Calu3 (cell line): Measurements from ENCODE around the gene SCG5. TPM values are rescaled to one million over a fixed set of nuclear protein-coding genes. Genes with fewer than 3 reads are reported as not detected.

ENCODE experiments used
- BruUV-seq: library from RNA; stranded (reverse); fragments of 400-500 nt; replicated peaks from 2 replicates; lab custom pipeline; 2021; lab: Mats Ljungman, UMichigan
- CTCF ChIA-PET: fragments of 300-600 bp; sonication (Branson Sonifier 250); formaldehyde crosslinking; loops from one replicate; lab custom pipeline; 2022; ENCODE audit warnings: antibody characterized with exemption; lab: Charles Lee
- DNase-seq: peaks from one replicate; pipeline ENCODE4 v3.0.0; 2022
- H3K27ac Mint-ChIP-seq: one replicate; pipeline ENCODE4 v1.8.0; 2022; ENCODE audit warnings: mixed read lengths; ENCODE audit not compliant: unreplicated experiment
- H3K27me3 Mint-ChIP-seq: one replicate; pipeline ENCODE4 v1.8.0; 2022; ENCODE audit warnings: mixed read lengths; ENCODE audit not compliant: unreplicated experiment
- H3K36me3 Mint-ChIP-seq: one replicate; pipeline ENCODE4 v1.8.0; 2022; ENCODE audit warnings: mild to moderate bottlenecking, moderate library complexity, mixed read lengths; ENCODE audit not compliant: insufficient read depth, unreplicated experiment
- H3K4me1 Mint-ChIP-seq: one replicate; pipeline ENCODE4 v1.8.0; 2022; ENCODE audit warnings: mild to moderate bottlenecking, low read depth, mixed read lengths; ENCODE audit not compliant: unreplicated experiment
- H3K4me3 Mint-ChIP-seq: one replicate; pipeline ENCODE4 v1.8.0; 2022; ENCODE audit warnings: mild to moderate bottlenecking, low read depth, moderate library complexity, mixed read lengths; ENCODE audit not compliant: unreplicated experiment
- H3K9me3 Mint-ChIP-seq: one replicate; pipeline ENCODE4 v1.8.0; 2022; ENCODE audit warnings: low read depth, mixed read lengths; ENCODE audit not compliant: unreplicated experiment
- intact Hi-C: fragments of 100-400 bp; cut with micrococcal nuclease; formaldehyde crosslinking; loops from one replicate; pipeline ENCODE4 v1.10.0; 2022; ENCODE audit not compliant: unreplicated experiment
- total RNA-seq: library from RNA; stranded (reverse); gene quantifications from 2 replicates; pipeline ENCODE4 v1.2.3, GENCODE V29; 2022
- TF ChIP-seq, protein P1 (sequence below): fragments of 200-600 bp; IDR thresholded peaks from one replicate; pipeline ENCODE4 v1.8.0; 2022; ENCODE audit warnings: antibody characterized with exemption; ENCODE audit not compliant: unreplicated experiment

SCG5 gene
- total RNA-seq, 1 experiment from 2014 or later = not detected

- Mint-ChIP-seq H3K36me3 (no peaks in the 10 kb centered on the region), H3K27ac (no peak overlapping the region), H3K27me3 (no peaks in the 10 kb centered on the region), H3K4me1 (no peaks in the 10 kb centered on the region), H3K4me3 (no peak overlapping the region), H3K9me3 (no peaks in the 10 kb centered on the region)
- TF ChIP-seq, protein P1, sequence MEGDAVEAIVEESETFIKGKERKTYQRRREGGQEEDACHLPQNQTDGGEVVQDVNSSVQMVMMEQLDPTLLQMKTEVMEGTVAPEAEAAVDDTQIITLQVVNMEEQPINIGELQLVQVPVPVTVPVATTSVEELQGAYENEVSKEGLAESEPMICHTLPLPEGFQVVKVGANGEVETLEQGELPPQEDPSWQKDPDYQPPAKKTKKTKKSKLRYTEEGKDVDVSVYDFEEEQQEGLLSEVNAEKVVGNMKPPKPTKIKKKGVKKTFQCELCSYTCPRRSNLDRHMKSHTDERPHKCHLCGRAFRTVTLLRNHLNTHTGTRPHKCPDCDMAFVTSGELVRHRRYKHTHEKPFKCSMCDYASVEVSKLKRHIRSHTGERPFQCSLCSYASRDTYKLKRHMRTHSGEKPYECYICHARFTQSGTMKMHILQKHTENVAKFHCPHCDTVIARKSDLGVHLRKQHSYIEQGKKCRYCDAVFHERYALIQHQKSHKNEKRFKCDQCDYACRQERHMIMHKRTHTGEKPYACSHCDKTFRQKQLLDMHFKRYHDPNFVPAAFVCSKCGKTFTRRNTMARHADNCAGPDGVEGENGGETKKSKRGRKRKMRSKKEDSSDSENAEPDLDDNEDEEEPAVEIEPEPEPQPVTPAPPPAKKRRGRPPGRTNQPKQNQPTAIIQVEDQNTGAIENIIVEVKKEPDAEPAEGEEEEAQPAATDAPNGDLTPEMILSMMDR = no peak
- intact Hi-C loops = no loop called here
- DNase-seq = no peak
- CTCF ChIA-PET = no interaction called here
- BruUV-seq = no TSS peak
Observed at GRCh38 chr15:32705446-32705845, 63.9 kb downstream of the SCG5 start.

- intact Hi-C loops = no loop called here
- no peaks in the 10 kb centered on the region for H3K4me1 Mint-ChIP-seq
- TF ChIP-seq, protein P1 = no peak
- no peak overlapping the region for H3K4me3 Mint-ChIP-seq
- no TSS peak for BruUV-seq
- H3K9me3 Mint-ChIP-seq = no peaks in the 10 kb centered on the region
- no peaks in the 10 kb centered on the region for H3K27me3 Mint-ChIP-seq
- CTCF ChIA-PET = no interaction called here
- no peak overlapping the region for H3K27ac Mint-ChIP-seq
- H3K36me3 Mint-ChIP-seq = no peaks in the 10 kb centered on the region
- DNase-seq = no peak
Observed at GRCh38 chr15:32706704-32707103, 65.2 kb downstream of the SCG5 start.

DNA sequence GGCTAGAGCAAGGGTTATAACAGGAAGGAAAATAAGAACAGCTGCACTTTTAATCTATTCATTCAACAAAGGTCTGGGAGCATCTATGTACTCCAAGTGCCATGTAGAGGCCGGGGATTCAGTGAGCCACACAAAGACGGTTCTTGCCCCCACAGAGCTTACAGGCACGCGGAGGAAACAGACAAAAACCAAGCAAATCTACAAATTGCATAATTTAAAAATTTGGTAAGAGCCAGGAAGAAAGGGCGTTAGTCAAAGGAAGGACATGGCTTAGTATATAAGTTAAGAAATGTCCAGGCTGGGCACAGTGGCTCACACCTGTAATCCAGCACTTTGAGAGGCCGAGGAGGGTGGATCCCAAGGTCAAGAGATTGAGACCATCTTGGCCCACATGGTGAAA lies 65.9 kb downstream of the SCG5 start:
- H3K4me1 Mint-ChIP-seq = no peaks in the 10 kb centered on the region
- no peak overlapping the region for H3K4me3 Mint-ChIP-seq
- no peaks in the 10 kb centered on the region for H3K9me3 Mint-ChIP-seq
- no peak for DNase-seq
- H3K27ac Mint-ChIP-seq = no peak overlapping the region
- intact Hi-C loops = no loop called here
- CTCF ChIA-PET = no interaction called here
- H3K36me3 Mint-ChIP-seq = no peaks in the 10 kb centered on the region
- TF ChIP-seq, protein P1 = no peak
- H3K27me3 Mint-ChIP-seq = no peaks in the 10 kb centered on the region
- no TSS peak for BruUV-seq

DNA sequence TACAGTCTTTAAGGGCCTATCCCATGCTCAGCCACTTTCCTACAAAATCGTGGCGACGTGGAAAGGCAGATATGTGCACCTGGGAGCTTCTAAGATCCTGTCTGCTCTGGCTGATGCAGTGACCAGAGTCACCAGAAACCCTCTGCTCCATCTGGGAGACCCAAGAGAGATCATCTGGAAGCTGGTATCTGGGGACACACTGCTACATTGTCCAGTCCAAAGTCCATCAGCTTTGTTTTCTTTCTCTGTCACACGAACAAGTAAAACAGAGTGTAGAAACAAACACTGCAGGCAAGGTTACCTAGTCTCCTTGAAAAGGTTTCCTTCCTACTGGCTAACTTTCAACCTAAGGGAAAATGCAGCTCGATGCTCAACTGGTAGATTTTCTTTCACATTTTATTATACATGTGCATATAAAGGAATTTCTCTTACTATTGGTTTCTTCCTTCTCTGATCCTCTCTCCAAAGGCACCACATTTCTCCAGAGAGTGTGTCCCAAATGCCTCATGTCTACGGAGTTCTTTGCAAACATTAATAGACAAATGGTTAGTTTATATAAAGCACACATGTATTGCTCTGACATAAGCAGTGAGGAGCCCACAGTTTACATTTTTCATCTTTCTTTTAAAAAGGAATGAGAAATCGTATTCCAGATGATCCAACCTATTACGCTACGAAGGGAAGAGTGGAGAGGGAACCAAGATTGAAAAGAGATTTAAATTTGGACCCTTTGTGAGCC lies 68.0 kb downstream of the SCG5 start:
- no peak overlapping the region for H3K4me3 Mint-ChIP-seq
- CTCF ChIA-PET = no interaction called here
- no TSS peak for BruUV-seq
- DNase-seq = no peak
- no peaks in the 10 kb centered on the region for H3K36me3 Mint-ChIP-seq
- no peak overlapping the region for H3K27ac Mint-ChIP-seq
- no peaks in the 10 kb centered on the region for H3K27me3 Mint-ChIP-seq
- no peaks in the 10 kb centered on the region for H3K4me1 Mint-ChIP-seq
- TF ChIP-seq, protein P1 = no peak
- no peaks in the 10 kb centered on the region for H3K9me3 Mint-ChIP-seq
- intact Hi-C loops = no loop called here
